Activated CD8-positive, alpha-beta T cell treated with anti-CD3 and anti-CD28 coated beads for 36 hours (primary cell): Measurements from ENCODE around the gene IPO5. TPM values are rescaled to one million over a fixed set of nuclear protein-coding genes. Genes with fewer than 3 reads are reported as not detected.

Experiments used
- ATAC-seq: fragments of 200-7000 bp; cut with Tn5 transposase; one replicate; pipeline ENCODE4 v1.10.0; 2021; ENCODE audit warnings: mild to moderate bottlenecking, moderate library complexity
- CTCF ChIA-PET: fragments of 350-600 bp; sonication (Branson Sonifier 250); formaldehyde crosslinking; loops from one replicate; lab custom pipeline; 2021; ENCODE audit warnings: antibody characterized with exemption; lab: Charles Lee
- POLR2A ChIA-PET: fragments of 350-600 bp; sonication (Branson Sonifier 250); formaldehyde crosslinking; loops from one replicate; lab custom pipeline; 2021; ENCODE audit warnings: antibody characterized with exemption; lab: Charles Lee
- DNase-seq: peaks from one replicate; pipeline ENCODE4 v3.0.0-alpha.2; 2020
- H3K27ac Mint-ChIP-seq: one replicate; pipeline ENCODE4 v1.8.0; 2021; ENCODE audit warnings: mild to moderate bottlenecking, mixed read lengths
- H3K27me3 Mint-ChIP-seq: one replicate; pipeline ENCODE4 v1.8.0; 2021; ENCODE audit warnings: mixed read lengths
- H3K36me3 Mint-ChIP-seq: one replicate; pipeline ENCODE4 v1.8.0; 2021; ENCODE audit warnings: low read depth, mixed read lengths
- H3K4me1 Mint-ChIP-seq: one replicate; pipeline ENCODE4 v1.8.0; 2021; ENCODE audit warnings: low read depth, mixed read lengths
- H3K4me3 Mint-ChIP-seq: one replicate; pipeline ENCODE4 v1.8.0; 2021; ENCODE audit warnings: mild to moderate bottlenecking, moderate library complexity, mixed read lengths
- H3K9me3 Mint-ChIP-seq: one replicate; pipeline ENCODE4 v1.8.0; 2021; ENCODE audit warnings: mixed read lengths
- intact Hi-C: fragments of 100-400 bp; cut with micrococcal nuclease; formaldehyde crosslinking; loops from one replicate; pipeline ENCODE4 v1.10.0; 2022
- total RNA-seq, 2 experiments: library from RNA; stranded (reverse); gene quantifications; one replicate each; pipeline ENCODE4 v1.2.3, GENCODE V29; 2021
- TF ChIP-seq, protein P1 (sequence below): fragments of 200-600 bp; IDR thresholded peaks from one replicate; pipeline ENCODE4 v1.8.0; 2022; ENCODE audit warnings: antibody characterized with exemption, mild to moderate bottlenecking

IPO5 gene
- total RNA-seq, 2 experiments from 2014 or later, result 242 to 250 TPM

DNA sequence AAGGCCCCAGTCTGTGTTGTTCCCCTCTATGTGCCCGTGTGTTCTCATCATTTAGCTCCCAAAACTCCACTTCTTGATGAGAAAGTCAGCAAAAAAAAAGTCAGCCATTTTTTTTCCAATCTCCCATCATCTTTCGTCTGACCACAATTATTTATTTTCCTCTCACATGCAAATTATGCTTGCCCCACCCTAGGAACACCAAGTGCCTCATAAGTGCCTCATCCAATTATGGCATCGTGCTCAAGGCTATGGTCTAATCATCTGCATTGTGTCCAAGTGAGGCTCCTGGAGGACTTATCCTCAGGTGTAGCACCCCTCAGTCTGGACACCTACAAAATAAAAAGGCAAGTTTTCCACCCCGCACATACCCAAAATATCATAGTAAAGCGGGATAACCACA lies 20.8 kb upstream of the IPO5 start:
- intact Hi-C loops, result no loop called here
- Mint-ChIP-seq H3K27ac (no peak overlapping the region), H3K27me3 (peaks cover 19% of the 10 kb centered on the region), H3K4me3 (no peak overlapping the region), H3K4me1 (no peaks in the 10 kb centered on the region), H3K9me3 (no peaks in the 10 kb centered on the region), H3K36me3 (no peaks in the 10 kb centered on the region)
- ChIA-PET CTCF (interaction anchor here (2.0 kb wide), 1 partner anchor 77 kb away, joined by 7 read pairs; no protein-coding TSS in a partner anchor), POLR2A (no interaction called here)
- no peak for ATAC-seq
- no peak for DNase-seq
- TF ChIP-seq, protein P1, sequence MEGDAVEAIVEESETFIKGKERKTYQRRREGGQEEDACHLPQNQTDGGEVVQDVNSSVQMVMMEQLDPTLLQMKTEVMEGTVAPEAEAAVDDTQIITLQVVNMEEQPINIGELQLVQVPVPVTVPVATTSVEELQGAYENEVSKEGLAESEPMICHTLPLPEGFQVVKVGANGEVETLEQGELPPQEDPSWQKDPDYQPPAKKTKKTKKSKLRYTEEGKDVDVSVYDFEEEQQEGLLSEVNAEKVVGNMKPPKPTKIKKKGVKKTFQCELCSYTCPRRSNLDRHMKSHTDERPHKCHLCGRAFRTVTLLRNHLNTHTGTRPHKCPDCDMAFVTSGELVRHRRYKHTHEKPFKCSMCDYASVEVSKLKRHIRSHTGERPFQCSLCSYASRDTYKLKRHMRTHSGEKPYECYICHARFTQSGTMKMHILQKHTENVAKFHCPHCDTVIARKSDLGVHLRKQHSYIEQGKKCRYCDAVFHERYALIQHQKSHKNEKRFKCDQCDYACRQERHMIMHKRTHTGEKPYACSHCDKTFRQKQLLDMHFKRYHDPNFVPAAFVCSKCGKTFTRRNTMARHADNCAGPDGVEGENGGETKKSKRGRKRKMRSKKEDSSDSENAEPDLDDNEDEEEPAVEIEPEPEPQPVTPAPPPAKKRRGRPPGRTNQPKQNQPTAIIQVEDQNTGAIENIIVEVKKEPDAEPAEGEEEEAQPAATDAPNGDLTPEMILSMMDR, result no peak

DNA sequence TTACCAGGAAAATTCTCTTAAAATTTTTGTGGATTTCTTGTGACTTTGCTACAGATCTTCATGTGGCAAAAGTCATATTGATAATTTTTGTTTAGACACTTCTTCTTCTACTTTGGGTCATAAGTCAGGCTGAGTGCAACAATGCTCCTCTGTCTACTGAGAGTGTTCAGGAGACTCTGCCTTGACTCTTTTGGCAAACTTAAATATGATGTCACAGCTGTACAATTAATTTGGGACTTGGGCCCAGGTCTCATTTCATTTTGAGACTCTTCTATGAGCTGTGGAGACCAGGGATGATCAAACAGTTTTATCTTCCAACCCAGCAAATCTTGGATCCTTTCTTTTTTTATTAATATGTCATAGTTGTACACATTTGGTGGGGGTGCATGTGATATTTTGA lies 19.7 kb upstream of the IPO5 start:
- Mint-ChIP-seq H3K4me3 (no peak overlapping the region), H3K27ac (no peak overlapping the region), H3K36me3 (no peaks in the 10 kb centered on the region), H3K27me3 (peaks cover 21% of the 10 kb centered on the region), H3K4me1 (no peaks in the 10 kb centered on the region), H3K9me3 (no peaks in the 10 kb centered on the region)
- no peak for ATAC-seq
- POLR2A ChIA-PET, result no interaction called here
- TF ChIP-seq, protein P1, result no peak
- DNase-seq, result no peak
- CTCF ChIA-PET, result interaction anchor here (2.0 kb wide), 1 partner anchor 78 kb away, joined by 7 read pairs; no protein-coding TSS in a partner anchor
- intact Hi-C loops, result no loop called here

GRCh38 chr13:97934590-97934989 lies 18.9 kb upstream of the IPO5 start:
- DNase-seq (no peak), ATAC-seq (no peak)
- Mint-ChIP-seq H3K4me3 (no peak overlapping the region), H3K36me3 (no peaks in the 10 kb centered on the region), H3K27ac (no peak overlapping the region), H3K4me1 (no peaks in the 10 kb centered on the region), H3K27me3 (peaks cover 23% of the 10 kb centered on the region), H3K9me3 (no peaks in the 10 kb centered on the region)
- CTCF ChIA-PET, result interaction anchor here (2.0 kb wide), 1 partner anchor 79 kb away, joined by 7 read pairs; no protein-coding TSS in a partner anchor
- TF ChIP-seq, protein P1, result no peak
- POLR2A ChIA-PET, result no interaction called here
- intact Hi-C loops, result no loop called here

DNA sequence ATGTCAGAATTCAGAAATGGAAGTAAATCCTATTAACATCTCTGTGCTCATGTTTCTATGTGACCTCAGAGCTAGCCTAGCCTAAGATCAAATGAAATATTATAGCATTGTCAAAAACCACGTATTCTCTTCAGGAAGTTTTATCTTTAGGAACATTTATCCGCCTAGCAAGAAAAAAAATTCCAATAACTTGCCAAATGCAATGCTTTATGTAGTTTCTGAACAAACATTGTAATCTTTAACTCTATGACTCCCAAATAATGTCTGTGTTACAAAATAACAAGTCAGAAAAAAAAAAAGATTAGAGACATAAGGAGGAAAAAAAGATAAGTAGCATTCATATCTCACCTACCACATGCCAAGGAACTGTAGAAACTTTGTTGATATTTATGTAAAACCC lies 18.4 kb upstream of the IPO5 start:
- H3K9me3 Mint-ChIP-seq, result no peaks in the 10 kb centered on the region

DNA sequence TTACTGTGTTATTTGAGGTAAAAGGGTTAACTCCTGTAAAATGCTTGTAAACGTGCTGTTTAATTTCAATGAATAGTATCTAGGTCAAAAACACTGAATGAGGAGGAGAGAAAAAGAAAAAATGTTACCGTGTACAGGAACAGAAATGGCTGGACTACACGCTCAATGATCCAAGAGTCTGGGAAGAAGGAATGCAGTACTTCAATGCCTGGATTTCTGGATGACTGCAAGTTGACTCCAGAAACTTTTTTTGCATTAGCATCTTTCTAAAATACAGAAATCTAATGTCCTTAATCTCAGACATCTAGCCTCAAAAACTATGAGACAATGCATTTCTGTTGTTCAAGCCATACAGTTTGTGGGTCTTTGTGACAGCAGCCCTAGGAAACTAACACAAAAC lies 17.4 kb upstream of the IPO5 start:
- Mint-ChIP-seq H3K4me1 (no peaks in the 10 kb centered on the region), H3K36me3 (no peaks in the 10 kb centered on the region), H3K4me3 (no peak overlapping the region), H3K9me3 (no peaks in the 10 kb centered on the region), H3K27ac (no peak overlapping the region), H3K27me3 (peaks cover 25% of the 10 kb centered on the region)
- no peak for ATAC-seq
- intact Hi-C loops, result no loop called here
- DNase-seq, result no peak
- CTCF ChIA-PET, result no interaction called here
- TF ChIP-seq, protein P1, result no peak
- POLR2A ChIA-PET, result no interaction called here

More for the DNA sequence above, 18.4 kb upstream of the IPO5 start:
- no peaks in the 10 kb centered on the region for H3K4me1 Mint-ChIP-seq
- ATAC-seq, result no peak
- intact Hi-C loops, result no loop called here
- ChIA-PET POLR2A (no interaction called here), CTCF (interaction anchor here (2.0 kb wide), 1 partner anchor 79 kb away, joined by 7 read pairs; no protein-coding TSS in a partner anchor)
- DNase-seq, result no peak
- H3K36me3 Mint-ChIP-seq, result no peaks in the 10 kb centered on the region
- H3K27ac Mint-ChIP-seq, result no peak overlapping the region
- peaks cover 26% of the 10 kb centered on the region for H3K27me3 Mint-ChIP-seq
- H3K4me3 Mint-ChIP-seq, result no peak overlapping the region
- TF ChIP-seq, protein P1, result no peak
